HG02938 (cell line): ENCODE data around the gene THG1L.

Experiments used
- ATAC-seq: cut with Tn5 transposase; IDR thresholded peaks from one replicate; pipeline ENCODE4 v1.9.1; 2021; ENCODE audit warnings: mild to moderate bottlenecking, moderate library complexity; ENCODE audit not compliant: unreplicated experiment

THG1L gene

GRCh38 chr5:157750320-157750719 is 19.1 kb downstream of the THG1L start:
- no peak for ATAC-seq

GRCh38 chr5:157756122-157756521 is 24.9 kb downstream of the THG1L start:
- no peak for ATAC-seq

- ATAC-seq, result no peak
Measured at GRCh38 chr5:157758706-157759105, 27.5 kb downstream of the THG1L start.

GRCh38 chr5:157761690-157762621 is 30.7 kb downstream of the THG1L start:
- ATAC-seq, result peak; percentile 76

DNA sequence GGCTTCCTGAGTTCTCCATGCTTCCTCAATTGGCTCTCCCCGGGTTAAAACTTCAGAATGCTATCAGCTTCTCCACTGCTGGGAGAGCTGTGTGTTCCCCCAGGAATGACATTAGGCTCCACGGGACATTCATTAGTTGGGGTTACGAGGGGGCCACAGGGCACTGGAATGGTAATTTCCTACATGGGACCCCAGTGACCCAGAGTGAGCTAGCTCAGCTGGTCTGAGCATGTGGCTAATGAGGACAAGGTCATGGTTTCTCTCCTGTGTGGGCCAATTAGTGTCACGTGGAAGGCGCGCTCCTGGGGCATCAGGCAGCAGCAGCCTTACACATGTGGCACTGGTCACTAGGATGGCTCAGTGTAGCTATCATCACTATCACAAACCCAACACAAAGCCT is 33.3 kb downstream of the THG1L start:
- no peak for ATAC-seq

DNA sequence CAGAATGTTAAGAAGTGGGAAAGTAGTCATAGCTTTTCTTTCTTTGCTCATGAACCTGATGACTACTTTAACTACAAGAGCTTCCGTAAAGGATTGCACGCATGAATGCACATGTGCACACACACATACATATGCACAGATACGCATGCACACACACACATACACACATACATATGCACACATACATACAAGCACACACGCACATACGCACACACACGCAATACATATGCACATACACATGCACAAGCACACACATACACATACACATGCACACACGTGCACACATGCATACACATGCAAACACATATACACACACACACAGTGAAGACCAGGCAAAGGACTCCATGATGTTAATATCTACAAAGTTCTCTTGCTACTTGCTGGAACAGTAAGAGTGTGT is 35.2 kb downstream of the THG1L start:
- ATAC-seq, result no peak

GRCh38 chr5:157766902-157767301 is 35.7 kb downstream of the THG1L start:
- no peak for ATAC-seq

GRCh38 chr5:157767689-157768088 is 36.5 kb downstream of the THG1L start:
- ATAC-seq, result no peak

DNA sequence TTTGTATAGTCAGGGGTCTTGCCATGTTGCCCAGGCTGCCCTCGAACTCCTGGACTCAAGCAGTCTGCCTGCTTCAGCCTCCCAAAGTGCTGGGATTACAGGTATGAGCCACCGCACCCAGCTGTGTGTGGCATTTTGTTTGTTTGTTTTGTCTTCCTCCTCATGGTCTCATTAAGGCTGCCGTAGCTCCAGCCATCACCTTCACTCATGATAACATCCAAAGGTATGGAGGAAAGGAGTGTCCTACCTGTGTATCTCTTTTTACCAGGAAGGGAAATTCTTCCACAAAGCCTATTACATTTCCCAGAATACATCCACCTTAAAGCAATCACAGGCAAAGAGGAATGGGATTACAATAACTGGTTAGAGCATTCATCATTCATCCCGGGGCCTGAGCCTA is 39.4 kb downstream of the THG1L start:
- ATAC-seq, result no peak

GRCh38 chr5:157772127-157772526 is 40.9 kb downstream of the THG1L start:
- no peak for ATAC-seq

DNA sequence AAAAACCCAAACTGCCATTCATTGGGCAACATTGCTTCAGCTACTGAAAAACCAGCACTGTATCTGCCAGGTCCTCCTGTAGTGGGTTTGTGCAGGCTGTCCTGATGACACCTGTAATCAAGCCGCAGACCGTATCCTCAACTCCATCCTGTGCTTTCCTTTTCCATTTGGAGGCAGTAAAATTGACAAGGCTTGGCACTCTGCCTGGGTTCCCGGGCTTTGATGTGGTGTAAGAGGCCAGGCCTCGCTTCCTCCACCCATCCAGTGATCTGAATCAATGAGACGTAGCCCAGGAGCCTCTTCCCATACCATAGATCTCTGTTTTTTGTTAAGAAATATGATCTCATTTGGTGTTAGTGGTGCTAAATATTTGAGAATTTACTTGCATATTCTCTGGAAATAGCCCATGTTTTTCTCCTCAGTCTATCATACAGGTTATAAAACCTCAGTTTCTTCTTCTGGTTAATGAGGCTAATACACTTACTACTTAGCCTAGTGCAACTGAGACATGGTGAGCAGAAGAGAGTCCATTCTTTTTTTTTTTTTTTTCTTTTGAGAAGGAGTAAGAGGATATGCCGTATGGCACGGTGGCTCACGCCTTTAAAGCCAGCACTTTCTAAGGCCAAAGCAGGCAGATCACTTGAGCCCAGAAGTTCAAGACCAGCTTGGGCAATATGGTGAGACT is 47.0 kb downstream of the THG1L start:
- no peak for ATAC-seq

- ATAC-seq, result no peak
Measured at GRCh38 chr5:157779221-157779620, 48.0 kb downstream of the THG1L start.

DNA sequence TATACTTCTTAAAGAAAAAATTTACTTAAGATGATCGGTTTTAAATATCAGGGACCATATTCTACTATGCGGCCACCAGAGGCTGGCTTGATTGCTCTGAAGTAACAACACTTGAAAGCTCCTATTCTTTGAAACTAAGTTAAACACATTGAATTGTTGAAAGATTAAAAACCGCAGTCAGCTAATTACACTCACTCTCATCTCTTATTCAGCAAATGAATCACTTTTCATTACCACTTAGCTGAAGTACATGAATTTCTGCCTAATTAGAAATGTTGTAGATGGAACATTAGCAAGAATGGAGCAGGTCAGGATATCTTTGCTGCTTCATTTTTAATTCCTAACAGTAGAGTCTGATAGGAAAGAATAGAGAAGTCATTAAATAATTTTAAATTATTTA is 54.6 kb downstream of the THG1L start:
- no peak for ATAC-seq
